Limb (tissue), 2 donors: ENCODE data around the gene TBX1.
A peak's percentile ranks its signal among the peaks of the same experiment; 100 is the strongest.
"Not testable (repeated sequence)": the region's sequence is repeated elsewhere in the genome, so short reads cannot be mapped to it uniquely, and the experiment has no call there.

Source experiments
- DNase-seq, 2 donors: peaks; one replicate each; pipeline ENCODE4 v3.0.0-alpha.2; 2016; ENCODE audit errors: extremely low spot score in 2 of 2

The TBX1 gene

GRCh38 chr22:19779685-19780268 lies 19.2 kb downstream of the TBX1 start:
- no peak for DNase-seq

GRCh38 chr22:19782533-19782932 lies 22.0 kb downstream of the TBX1 start:
- no peak for DNase-seq

- peak in 1 of 2 donors; percentile 21 for DNase-seq
Observed at GRCh38 chr22:19783586-19784383, 23.2 kb downstream of the TBX1 start.

GRCh38 chr22:19784384-19785175 lies 24.0 kb downstream of the TBX1 start:
- peak in 1 of 2 donors; percentile 23 for DNase-seq

GRCh38 chr22:19785461-19786263 lies 25.1 kb downstream of the TBX1 start:
- peak in 1 of 2 donors; percentile 14 for DNase-seq

- DNase-seq, result no peak
Observed at GRCh38 chr22:19786264-19786585, 25.6 kb downstream of the TBX1 start.

- DNase-seq, result peak in 1 of 2 donors; percentile 14
Observed at GRCh38 chr22:19786959-19787848, 26.6 kb downstream of the TBX1 start.

GRCh38 chr22:19787849-19788141 lies 27.2 kb downstream of the TBX1 start:
- DNase-seq, result no peak

GRCh38 chr22:19788661-19789225 lies 28.2 kb downstream of the TBX1 start:
- peak in 1 of 2 donors; percentile 17 for DNase-seq

- DNase-seq, result peak in 1 of 2 donors; percentile 29
Observed at GRCh38 chr22:19789406-19789805, 28.8 kb downstream of the TBX1 start.

GRCh38 chr22:19789828-19790227 lies 29.2 kb downstream of the TBX1 start:
- DNase-seq, result no peak

- no peak for DNase-seq
Observed at GRCh38 chr22:19791243-19791642, 30.7 kb downstream of the TBX1 start.

- DNase-seq, result no peak
Observed at GRCh38 chr22:19791894-19792293, 31.3 kb downstream of the TBX1 start.

- not testable (repeated sequence) for DNase-seq
Observed at GRCh38 chr22:19792383-19792896, 31.9 kb downstream of the TBX1 start.

- no peak for DNase-seq
Observed at GRCh38 chr22:19793161-19793560, 32.6 kb downstream of the TBX1 start.

GRCh38 chr22:19793661-19794310 lies 33.2 kb downstream of the TBX1 start:
- no peak for DNase-seq

- peak in 1 of 2 donors; percentile 16 for DNase-seq
Observed at GRCh38 chr22:19795617-19796008, 35.0 kb downstream of the TBX1 start.

GRCh38 chr22:19796160-19796559 lies 35.6 kb downstream of the TBX1 start:
- DNase-seq, result peak in 1 of 2 donors; percentile 20
